ENCODE results near the gene FASN.

Gene FASN

DNA sequence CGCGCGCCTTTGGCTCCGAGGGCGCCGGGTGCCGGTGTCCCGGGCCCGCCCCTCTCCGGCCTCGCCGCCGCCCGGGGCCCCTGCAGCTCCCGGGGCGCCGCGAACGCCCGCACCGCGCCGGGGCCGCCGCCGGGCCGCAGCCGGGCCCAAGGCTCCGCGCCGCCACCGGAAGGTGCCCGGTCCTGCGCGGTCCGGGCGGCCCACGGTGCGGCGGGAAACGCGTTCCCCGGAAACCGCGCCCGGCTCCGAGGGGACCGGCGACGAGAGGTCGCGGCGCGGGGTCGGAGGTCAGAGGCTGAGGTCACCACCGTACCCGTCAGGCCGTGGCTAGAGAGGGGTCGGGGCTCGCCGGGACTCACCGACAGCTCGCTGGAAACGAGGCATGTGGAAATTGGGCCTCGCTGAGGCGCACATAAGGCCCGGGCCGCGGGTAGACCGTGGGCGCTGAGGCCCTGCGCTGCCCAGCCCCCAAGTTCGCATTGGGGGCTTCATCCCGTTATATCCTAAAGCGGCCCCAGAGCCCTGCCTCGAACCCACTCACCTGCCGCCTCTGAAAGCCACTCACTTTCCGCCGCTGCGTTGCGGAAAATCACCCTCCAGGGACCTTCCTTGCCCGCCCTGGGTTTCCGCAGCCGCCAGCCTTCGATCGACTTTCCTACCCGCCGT, 32.3 kb downstream of the FASN start, which contains the start of gene DUS1L:
DUS1L (minus strand) TSS at position 167 of the 666 bp plus-strand sequence. CDS start 745 bp downstream, outside the sequence.
- Histone ChIP-seq H3K9me3 (ENCODE audit: low read depth, low read length) (no peaks in the 10 kb centered on the region), H3K36me3 (ENCODE audit: insufficient read depth, low read length) (peaks cover 12% of the 10 kb centered on the region; the same call in 1 of the 2 replicates), H3K4me3 (peak within 1 kb of the TSS; percentile 90), H3K9ac (ENCODE audit: insufficient read length) (peak within 1 kb of the TSS; percentile 96), H3K27ac (peak within 1 kb of the TSS; percentile 86)
- DNase-seq (ENCODE audit: low read depth, low spot score): no peak
- TF ChIP-seq FOXP2 (optimal IDR thresholded peaks at IDR 0.05; ENCODE audit: control extremely low read depth, extremely low read length, insufficient read depth) (no peak), POLR2AphosphoS5 (IDR thresholded peaks at IDR 0.05; ENCODE audit: borderline replicate concordance, low read depth, low read length) (0 out of 2 replicates have a peak, but pooled peaks have one; percentile 13), EZH2 (IDR thresholded peaks at IDR 0.05) (no peak)

DNA sequence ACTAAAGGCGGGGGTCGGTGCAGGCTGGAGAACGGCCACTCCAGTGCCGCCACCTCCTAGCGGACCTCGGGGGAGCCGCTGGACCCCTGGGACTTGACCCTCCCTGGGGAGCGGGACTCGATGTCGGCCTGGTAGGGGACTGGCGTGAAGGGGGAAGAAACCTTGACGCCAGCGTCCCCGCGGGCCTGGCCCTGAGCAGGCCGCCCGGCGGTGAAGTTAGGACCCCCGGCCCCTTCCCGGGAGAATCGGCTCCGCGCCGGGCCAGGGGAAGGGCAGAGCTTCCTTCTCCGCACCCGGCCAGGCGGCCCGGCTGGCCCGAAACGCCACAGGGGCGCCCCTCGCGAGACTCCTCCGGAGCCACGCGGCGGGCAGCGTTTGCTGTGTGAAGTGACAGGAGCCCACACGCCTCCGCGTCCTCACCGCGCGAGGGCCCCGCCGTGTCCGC, 32.8 kb downstream of the FASN start:
- DNase-seq (ENCODE audit: low read depth, low spot score): no peak
- H3K9ac ChIP-seq (ENCODE audit: insufficient read length): peak overlapping the region; percentile 96
- no peaks in the 10 kb centered on the region for H3K9me3 ChIP-seq (ENCODE audit: low read depth, low read length)
- H3K27ac ChIP-seq: no peak overlapping the region
- peaks cover 18% of the 10 kb centered on the region; the same call in 1 of the 2 replicates for H3K36me3 ChIP-seq (ENCODE audit: insufficient read depth, low read length)
- peak overlapping the region; percentile 90 for H3K4me3 ChIP-seq
- no peak for TF ChIP-seq FOXP2 (optimal IDR thresholded peaks at IDR 0.05; ENCODE audit: control extremely low read depth, extremely low read length, insufficient read depth)
- no peak for TF ChIP-seq EZH2 (IDR thresholded peaks at IDR 0.05)
- TF ChIP-seq POLR2AphosphoS5 (IDR thresholded peaks at IDR 0.05; ENCODE audit: borderline replicate concordance, low read depth, low read length): no peak

GRCh38 chr17:82064433-82065192, 33.4 kb downstream of the FASN start:
- Histone ChIP-seq H3K36me3 (ENCODE audit: insufficient read depth, low read length) (peaks cover 24% of the 10 kb centered on the region; the same call in 1 of the 2 replicates), H3K27ac (no peak overlapping the region), H3K9ac (ENCODE audit: insufficient read length) (peak overlapping the region; percentile 96), H3K9me3 (ENCODE audit: low read depth, low read length) (no peaks in the 10 kb centered on the region), H3K4me3 (peak overlapping the region; percentile 90)
- DNase-seq (ENCODE audit: low read depth, low spot score): no peak
- TF ChIP-seq EZH2 (IDR thresholded peaks at IDR 0.05): no peak
- no peak for TF ChIP-seq FOXP2 (optimal IDR thresholded peaks at IDR 0.05; ENCODE audit: control extremely low read depth, extremely low read length, insufficient read depth)
- no peak for TF ChIP-seq POLR2AphosphoS5 (IDR thresholded peaks at IDR 0.05; ENCODE audit: borderline replicate concordance, low read depth, low read length)

DNA sequence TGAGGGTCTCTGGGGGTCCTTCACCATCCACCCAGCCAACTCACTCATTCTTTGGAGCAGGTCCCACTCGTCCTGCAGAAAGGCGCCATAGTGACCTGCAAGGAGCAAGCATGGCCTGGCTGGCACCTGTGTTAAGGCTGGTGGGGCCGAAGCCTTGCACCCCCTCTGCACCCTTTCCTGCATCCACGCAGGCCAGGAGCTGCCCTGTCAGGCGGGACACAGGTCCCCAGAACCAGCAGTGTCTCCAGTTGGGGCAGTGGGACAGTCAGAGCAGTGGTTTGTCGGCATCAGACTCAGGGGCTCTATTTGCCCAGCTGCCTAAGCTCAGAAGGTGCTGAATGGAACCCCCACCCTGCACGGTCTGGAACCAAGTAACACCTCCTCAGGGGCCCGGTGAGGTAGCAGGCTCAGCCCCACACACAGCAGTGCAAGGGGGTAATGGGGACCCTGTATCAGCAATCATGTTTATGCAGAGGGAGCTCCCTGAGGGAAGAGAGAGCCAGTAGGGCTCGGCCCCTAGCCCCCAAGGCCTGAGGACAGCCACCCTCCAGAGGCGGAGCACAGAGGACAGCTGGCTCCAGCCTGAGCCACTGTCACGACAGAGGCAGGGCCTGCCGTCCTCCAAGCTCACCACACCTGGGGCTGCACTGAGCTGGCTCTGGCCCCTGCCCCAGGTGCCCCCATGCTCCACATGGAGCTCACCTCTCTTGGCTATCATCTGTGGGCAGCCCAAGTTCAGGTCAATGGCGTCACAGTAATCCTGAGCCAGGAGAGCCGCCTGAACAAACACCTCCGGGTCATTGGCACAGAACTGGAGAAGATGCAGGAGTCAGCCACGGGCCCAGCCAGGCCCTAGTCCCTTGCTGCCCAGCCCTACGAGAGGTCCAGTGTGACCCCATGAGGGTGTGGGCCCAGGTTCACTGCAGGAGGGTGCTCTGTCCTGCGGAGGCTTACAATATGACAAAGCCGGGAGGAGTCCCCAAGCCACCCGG, 34.3 kb downstream of the FASN start:
- Histone ChIP-seq H3K36me3 (ENCODE audit: insufficient read depth, low read length) (peaks cover 25% of the 10 kb centered on the region; the same call in 1 of the 2 replicates), H3K4me3 (peak overlapping the region; percentile 90; the same call in 1 of the 2 replicates), H3K9ac (ENCODE audit: insufficient read length) (peak overlapping the region; percentile 96), H3K27ac (no peak overlapping the region), H3K9me3 (ENCODE audit: low read depth, low read length) (no peaks in the 10 kb centered on the region)
- no peak for TF ChIP-seq FOXP2 (optimal IDR thresholded peaks at IDR 0.05; ENCODE audit: control extremely low read depth, extremely low read length, insufficient read depth)
- TF ChIP-seq EZH2 (IDR thresholded peaks at IDR 0.05): no peak
- TF ChIP-seq POLR2AphosphoS5 (IDR thresholded peaks at IDR 0.05; ENCODE audit: borderline replicate concordance, low read depth, low read length): no peak
- DNase-seq (ENCODE audit: low read depth, low spot score): no peak

- H3K36me3 ChIP-seq (ENCODE audit: insufficient read depth, low read length): peaks cover 28% of the 10 kb centered on the region; the same call in 1 of the 2 replicates
- no peak overlapping the region for H3K9ac ChIP-seq (ENCODE audit: insufficient read length)
- H3K9me3 ChIP-seq (ENCODE audit: low read depth, low read length): no peaks in the 10 kb centered on the region
- no peak for DNase-seq (ENCODE audit: low read depth, low spot score)
- no peak overlapping the region for H3K27ac ChIP-seq
- no peak for TF ChIP-seq POLR2AphosphoS5 (IDR thresholded peaks at IDR 0.05; ENCODE audit: borderline replicate concordance, low read depth, low read length)
- H3K4me3 ChIP-seq: no peak overlapping the region
These were observed 35.1 kb downstream of the FASN start for GRCh38 chr17:82062984-82063368.

- no peak for DNase-seq (ENCODE audit: low read depth, low spot score)
- Histone ChIP-seq H3K36me3 (ENCODE audit: insufficient read depth, low read length) (peaks cover 32% of the 10 kb centered on the region; the same call in 1 of the 2 replicates), H3K27ac (no peak overlapping the region), H3K9me3 (ENCODE audit: low read depth, low read length) (no peaks in the 10 kb centered on the region), H3K4me3 (no peak overlapping the region), H3K9ac (ENCODE audit: insufficient read length) (no peak overlapping the region)
- no peak for TF ChIP-seq POLR2AphosphoS5 (IDR thresholded peaks at IDR 0.05; ENCODE audit: borderline replicate concordance, low read depth, low read length)
- no peak for TF ChIP-seq FOXP2 (optimal IDR thresholded peaks at IDR 0.05; ENCODE audit: control extremely low read depth, extremely low read length, insufficient read depth)
- no peak for TF ChIP-seq EZH2 (IDR thresholded peaks at IDR 0.05)
These were observed 35.7 kb downstream of the FASN start for GRCh38 chr17:82062076-82062983.
